Measurements from ENCODE around the gene UVSSA.
"Not testable (repeated sequence)": the region's sequence is repeated elsewhere in the genome, so short reads cannot be mapped to it uniquely, and the experiment has no call there.

Gene UVSSA

DNA sequence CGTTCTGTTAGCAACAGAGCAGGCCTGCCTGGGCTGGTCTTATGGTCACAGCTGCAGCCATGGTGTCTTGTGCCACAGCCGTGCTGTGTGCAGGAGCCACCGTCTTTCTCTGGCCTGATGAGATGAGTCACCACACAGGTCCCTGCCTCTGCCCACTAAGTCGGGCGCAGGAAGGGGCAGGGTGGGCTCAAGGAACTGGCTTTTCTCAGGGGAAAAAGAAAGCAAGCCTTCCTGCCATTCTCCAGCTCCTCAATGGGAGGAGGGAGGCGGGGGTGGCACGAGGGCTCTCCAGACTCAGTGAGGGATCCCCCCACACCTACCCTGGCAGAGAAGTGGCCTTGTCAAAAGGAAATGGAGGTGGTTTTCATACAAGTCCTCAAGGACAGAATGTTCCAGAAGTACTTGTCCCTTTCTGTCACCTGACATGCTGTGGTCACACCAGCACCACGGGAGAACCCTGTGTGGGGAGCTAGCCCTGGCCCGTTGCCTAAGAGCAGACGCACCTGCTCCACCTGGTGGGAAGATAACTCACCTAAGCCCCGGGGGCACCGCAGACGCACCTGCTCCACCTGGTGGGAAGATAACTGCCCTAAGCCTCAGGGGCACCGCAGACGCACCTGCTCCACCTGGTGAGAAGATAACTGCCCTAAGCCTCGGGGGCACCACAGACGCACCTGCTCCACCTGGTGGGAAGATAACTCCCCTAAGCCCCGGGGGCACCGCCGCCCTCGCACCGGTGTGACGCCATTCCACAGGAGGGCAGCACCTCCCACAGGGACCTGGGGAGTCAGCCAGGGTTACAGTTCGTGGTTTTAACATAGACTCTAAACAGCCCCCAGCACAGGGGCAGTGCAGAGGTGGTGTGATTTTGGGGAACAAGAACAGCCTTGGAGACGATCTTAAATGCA, 18.5 kb downstream of the UVSSA start:
- DNase-seq = no peak

GRCh38 chr4:1366371-1367229, 19.6 kb downstream of the UVSSA start:
- no peak for DNase-seq

DNA sequence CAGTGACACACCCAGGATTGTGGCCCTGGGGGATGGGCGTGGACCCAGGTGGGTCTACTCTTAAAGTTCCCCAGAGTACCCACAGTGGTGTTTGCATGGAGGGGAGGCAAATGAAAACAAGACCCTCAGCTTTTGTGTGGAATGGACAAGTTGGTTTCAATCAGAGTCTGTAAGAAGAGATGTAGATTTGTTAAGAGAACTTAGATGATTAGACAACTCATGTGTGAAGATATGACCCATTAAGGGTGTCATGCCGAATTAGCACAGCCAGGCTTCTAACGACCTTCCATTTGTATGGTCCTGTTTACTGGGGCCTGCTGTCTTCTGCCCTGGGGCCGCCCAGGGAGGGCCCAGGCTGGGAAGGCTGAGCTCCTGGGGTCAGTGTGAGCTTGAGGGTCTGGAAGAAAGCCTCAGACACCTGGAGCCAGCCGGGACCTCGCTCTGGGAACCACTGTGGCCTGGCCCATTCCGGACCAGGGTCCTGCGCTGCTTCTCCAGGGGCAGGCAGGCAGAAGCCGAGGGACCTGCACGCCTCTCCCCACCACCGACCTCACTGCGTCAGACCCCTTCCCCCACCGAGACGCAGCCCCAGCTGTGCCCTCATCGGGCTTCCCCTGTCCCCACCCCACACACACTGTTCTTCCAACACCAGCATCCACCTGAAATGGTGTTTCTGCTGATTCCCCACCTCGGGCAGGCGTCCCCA, 20.4 kb downstream of the UVSSA start:
- no peak for DNase-seq

DNA sequence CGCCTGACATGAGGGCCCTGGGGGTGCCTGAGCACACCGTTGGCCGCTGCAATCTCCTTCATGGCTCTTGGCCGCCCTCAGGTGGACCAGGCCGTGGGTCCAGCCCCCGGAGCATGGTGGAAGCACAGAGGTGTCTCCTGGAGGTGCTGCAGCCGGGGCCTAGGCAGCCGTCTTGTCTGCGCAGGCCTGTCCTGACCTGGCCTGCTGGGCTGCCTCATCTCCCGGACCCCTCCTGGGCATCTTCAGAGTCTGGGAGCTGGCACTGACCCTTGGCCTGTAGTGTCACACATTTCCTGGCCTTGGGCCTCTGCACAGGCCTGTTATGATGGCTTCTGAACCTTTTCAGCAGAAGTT, 20.9 kb downstream of the UVSSA start:
- no peak for DNase-seq

DNA sequence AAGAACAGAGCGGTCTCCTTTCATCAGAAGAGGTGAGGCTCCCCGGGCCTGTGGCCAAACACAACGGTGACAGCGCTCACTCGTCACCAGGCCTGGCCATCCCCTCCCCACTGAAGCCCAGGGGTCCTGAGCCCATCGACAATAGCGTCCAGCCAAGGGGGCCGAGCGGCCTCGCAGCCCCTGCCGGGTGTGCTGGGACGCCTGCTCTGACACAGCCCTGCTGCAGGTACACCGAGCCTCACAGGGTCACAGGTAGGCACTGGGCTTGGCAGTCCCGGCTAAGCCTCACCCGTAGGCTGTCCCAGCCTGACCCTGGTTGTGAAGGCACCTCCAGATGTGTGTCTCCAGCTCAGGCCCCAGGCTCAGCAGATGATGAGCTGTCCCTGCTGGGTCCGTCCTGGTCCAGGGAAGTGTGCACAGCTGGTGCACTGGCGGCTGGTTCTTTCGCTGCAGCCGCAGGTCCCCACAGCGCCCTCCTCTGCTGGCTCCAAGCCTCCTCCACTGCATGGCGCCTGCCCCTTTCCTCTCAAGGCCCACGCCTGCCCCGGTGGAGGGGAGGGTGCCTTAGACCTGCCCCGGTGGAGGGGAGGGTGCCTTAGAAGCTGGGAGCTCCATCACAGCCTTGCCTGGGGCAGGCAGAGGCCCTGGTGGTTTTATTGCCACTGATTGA, 21.5 kb downstream of the UVSSA start:
- DNase-seq = no peak

DNA sequence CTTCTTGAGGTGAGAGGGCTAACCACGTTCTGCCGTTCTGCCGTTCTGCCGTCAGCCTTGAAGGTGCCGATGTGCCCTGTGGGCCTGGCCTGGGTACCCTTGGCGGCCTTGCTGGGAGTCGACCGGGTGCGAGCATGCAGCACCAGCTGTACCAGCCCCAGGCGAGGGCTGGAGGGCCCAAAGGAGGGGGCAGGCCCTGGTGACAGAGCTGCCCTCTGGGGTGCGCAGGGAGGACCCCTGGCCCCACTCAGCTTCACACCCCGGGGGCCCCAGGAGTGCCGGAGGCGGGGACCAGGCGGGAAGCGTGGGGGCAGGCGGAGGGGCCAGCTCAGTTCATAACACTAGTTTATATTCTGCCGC, 22.1 kb downstream of the UVSSA start:
- no peak for DNase-seq

DNA sequence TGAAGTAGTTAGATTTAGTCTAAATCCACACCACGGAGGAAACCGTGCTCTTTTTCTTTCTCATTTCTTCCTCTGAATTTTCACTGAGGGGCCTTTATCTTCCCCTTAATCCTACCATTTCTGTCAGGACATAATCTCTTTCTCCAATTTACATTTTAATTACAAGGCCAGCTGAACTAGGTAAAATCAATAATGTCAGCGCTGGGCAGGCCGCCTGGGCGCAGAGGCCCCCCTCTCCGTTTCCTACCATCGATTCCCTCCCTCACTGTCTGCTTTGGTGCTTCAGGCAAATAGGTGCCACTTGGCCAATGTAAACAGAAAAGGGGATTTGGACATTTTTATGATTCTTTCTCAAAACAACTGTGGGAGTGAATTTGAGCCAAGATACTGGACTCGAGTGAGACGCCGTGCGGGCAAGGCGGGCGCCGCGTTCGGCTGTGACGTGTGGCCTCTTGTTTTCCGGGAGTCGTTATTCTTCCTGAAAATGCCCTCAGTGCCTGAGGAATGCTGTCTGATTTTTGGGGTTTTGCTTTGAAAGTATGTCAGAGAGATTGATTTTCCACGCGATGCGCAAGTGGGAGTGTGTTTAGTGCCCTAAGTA, 22.6 kb downstream of the UVSSA start:
- DNase-seq = no peak

DNA sequence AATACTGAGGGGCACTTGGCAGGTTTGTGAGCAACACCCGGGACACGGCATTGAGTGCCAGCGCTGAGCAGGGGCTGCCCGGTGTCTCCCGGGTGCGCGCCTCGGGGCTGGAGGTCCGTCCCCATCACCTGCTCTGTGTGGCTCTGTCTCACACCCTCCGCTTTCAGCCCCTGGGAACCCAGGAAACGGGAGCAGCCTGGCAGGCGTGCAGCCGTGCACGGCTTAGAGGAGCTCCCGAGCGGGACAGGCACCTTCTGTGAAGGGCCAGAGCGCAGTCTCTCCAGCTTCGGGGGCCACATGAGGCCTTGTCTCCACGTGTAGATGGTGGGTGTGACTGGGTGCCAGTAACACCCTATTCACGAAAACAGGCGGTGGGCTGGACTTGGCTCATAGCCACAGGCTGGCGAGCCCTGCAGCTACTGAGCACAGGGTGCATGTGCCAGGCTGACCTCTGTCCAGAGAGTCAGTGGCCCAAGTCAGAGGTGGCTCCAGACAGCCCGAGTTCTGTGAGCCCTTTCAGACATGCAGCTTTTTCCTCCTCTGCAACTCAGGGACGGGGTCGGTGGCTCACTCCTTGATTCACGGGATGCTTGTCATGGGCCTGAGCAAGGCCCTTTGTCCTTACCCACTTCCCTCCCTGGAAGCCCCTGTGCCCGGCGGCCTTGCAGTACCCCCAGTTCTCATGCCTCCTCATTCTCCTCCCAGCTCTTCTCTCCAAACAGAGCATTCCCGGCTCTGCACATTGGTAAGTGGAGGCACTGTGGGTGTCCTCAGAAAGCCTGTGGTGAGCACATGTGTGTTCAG, 23.5 kb downstream of the UVSSA start:
- no peak for DNase-seq

DNA sequence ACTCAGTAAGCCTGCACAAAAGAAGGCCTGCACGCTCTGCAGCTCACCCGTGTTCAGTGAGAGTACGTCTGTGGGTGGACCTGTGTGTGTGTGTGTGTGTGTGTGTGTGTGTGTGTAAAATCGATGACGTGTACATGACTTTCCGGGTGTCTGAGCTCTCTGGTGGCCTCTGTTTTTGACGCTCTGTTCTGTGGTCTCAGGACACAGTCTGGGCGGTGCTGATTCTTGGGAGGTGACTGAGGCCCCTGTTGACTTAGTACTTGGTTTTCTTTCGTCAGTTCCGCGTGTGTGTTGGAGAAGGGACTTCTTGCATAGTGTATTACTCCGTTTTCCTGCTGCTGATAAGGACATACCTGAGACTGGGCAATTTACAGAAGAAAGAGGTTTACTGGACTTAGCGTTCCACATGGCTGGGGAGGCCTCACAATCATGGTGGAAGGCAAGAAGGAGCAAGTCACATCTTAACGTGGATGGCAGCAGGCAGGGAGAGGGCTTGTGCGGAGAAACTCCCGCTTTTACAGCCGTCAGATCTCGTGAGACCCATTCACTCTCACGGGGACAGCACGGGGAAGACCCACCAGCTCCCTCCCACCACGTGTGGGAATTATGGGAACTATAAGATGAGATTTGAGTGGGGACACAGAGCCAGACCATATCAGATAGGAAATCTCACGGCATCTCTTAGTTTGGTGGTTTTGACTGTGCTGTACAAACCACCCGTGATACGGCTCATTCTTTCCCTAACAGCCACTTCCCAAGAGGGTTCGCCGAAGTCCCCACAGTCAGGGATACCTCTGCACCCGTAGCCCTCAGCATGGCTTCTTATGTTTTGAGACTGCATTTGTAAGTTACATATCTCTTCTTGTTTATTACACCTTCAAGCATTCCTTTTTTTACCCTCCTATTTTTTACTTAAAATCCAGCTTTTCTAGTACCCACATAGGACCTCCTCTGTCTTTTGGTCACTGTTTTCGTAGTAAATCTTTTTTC, 24.5 kb downstream of the UVSSA start:
- DNase-seq = no peak

DNA sequence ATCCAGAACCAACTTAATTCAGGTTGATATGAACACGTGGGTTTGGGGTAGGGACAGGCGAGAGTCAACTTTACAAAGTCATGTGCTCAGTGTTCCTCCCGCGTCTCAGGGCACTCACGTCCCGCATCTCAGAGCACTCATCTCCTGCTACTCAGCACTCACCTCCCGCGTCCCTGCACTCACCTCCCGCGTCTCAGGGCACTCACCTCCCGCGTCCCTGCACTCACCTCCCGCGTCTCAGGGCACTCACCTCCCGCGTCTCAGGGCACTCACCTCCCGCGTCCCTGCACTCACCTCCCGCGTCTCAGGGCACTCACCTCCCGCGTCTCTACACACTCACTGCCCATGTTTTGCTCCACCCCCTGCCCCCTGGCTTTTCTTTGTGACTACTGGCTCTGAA, 25.6 kb downstream of the UVSSA start:
- DNase-seq = not testable (repeated sequence)

GRCh38 chr4:1373892-1374705, 27.1 kb downstream of the UVSSA start:
- DNase-seq = no peak

- DNase-seq = no peak
Observed at GRCh38 chr4:1374706-1375045, 27.7 kb downstream of the UVSSA start.

- DNase-seq = no peak
Observed at GRCh38 chr4:1375051-1375721, 28.2 kb downstream of the UVSSA start.

DNA sequence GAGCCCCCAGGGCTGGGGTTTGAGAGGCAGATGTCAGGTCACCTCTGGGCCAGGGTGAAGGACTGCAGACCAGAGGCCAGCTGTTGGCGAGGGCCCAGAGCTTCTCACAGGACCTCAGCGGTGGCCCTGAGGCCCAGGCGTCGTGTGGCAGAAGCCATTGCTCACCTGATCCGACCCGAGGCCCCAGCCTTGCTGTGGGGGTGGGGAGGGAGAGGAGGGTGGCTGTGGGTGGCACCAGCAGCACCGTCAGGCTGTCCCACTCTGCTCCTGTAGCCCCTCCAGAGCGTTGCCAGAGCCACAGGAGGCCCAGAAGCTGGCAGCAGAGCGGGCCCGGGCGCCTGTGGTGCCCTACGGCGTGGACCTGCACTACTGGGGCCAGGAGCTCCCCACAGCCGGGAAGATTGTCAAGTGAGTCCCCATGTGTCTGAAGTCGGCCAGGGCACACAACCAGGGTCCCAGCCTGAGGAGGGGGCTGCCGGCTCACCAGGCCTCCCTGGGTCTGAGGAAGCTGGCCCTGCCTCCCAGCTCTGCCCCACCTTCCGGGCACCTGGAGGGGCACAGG, 28.8 kb downstream of the UVSSA start:
- DNase-seq = no peak

DNA sequence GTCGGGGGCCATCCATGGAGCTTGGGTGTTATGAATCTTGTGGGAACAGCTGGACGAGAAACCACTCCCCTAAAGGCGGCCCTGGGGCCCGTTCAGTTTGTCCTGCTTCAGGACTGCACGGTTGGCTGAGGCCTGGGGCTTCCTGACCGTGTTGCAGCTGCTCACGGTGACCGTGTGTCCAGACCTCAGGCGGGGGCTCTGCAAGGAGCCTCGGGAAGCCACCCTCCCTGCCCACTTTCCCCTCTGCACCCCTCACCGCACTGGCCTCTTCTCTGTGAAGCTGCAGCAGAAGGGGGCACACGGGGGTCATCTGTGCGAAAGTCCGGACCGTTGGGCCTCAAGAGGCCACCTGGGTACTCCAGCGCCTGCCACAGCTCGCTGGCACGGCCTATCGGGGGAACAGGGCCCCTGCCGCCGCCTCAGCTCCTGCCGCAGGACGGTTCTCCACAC, 29.4 kb downstream of the UVSSA start:
- DNase-seq = no peak

- DNase-seq = no peak
Observed at GRCh38 chr4:1376841-1377605, 30.0 kb downstream of the UVSSA start.

DNA sequence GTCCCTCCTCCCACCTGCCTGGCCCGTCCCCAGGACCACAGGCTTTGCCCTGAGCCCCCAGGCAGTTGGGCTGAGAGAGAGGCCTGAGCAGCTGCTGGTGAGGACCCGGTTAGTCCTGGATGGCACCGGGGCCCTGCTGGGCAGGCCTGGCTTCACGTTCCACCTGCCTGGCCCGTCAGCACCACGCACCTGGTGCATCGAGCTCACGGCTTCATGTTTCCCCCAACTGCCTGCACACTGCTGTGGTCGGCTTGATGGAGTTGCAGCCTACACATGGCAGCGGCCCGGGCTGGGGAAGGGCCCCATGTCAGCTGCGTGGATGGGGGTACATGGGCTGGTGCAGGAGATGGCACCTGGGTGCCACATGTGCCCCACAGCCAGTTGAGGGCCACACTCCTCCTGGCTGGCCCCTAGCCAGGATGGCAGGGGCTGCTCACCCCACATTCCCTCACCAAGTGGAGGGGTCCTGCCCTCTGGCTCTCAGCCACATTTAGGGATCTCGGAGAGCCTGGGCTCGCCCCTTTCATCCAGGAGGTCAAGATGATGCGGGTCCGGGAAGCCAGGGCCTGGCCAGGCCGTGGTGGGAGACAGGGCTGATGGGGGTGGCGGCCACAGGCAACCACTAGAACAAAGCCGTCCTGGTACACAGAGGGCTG, 30.7 kb downstream of the UVSSA start:
- DNase-seq = no peak
